NCI-H510A treated with DMSO at 0.1 percent for 48 hours (cell line): ENCODE measurements around the gene HNRNPA2B1.
"Not testable (repeated sequence)": the region's sequence is repeated elsewhere in the genome, so short reads cannot be mapped to it uniquely, and the experiment has no call there.

Experiments
- DNase-seq: peaks from one replicate; lab custom pipeline; 2025; lab: John Stamatoyannopoulos, UW

Gene HNRNPA2B1

GRCh38 chr7:26185131-26185843, 15.3 kb downstream of the HNRNPA2B1 start:
- no peak for DNase-seq

GRCh38 chr7:26184281-26185101, 16.1 kb downstream of the HNRNPA2B1 start:
- not testable (repeated sequence) for DNase-seq

- DNase-seq: no peak
Observed at GRCh38 chr7:26183545-26184280, 16.8 kb downstream of the HNRNPA2B1 start.

GRCh38 chr7:26182706-26183105, 17.8 kb downstream of the HNRNPA2B1 start:
- DNase-seq: no peak

GRCh38 chr7:26182283-26182682, 18.3 kb downstream of the HNRNPA2B1 start:
- DNase-seq: no peak

GRCh38 chr7:26181474-26182227, 18.9 kb downstream of the HNRNPA2B1 start:
- DNase-seq: no peak

GRCh38 chr7:26180792-26181198, 19.8 kb downstream of the HNRNPA2B1 start:
- no peak for DNase-seq

GRCh38 chr7:26179826-26180497, 20.6 kb downstream of the HNRNPA2B1 start:
- DNase-seq: no peak

GRCh38 chr7:26179422-26179821, 21.1 kb downstream of the HNRNPA2B1 start:
- no peak for DNase-seq

GRCh38 chr7:26178272-26178960, 22.1 kb downstream of the HNRNPA2B1 start:
- no peak for DNase-seq

- not testable (repeated sequence) for DNase-seq
Observed at GRCh38 chr7:26177269-26177668, 23.3 kb downstream of the HNRNPA2B1 start.

- not testable (repeated sequence) for DNase-seq
Observed at GRCh38 chr7:26176696-26177095, 23.9 kb downstream of the HNRNPA2B1 start.

- DNase-seq: not testable (repeated sequence)
Observed at GRCh38 chr7:26175903-26176302, 24.6 kb downstream of the HNRNPA2B1 start.

GRCh38 chr7:26172048-26172447, 28.5 kb downstream of the HNRNPA2B1 start:
- DNase-seq: no peak

- DNase-seq: no peak
Observed at GRCh38 chr7:26171601-26172000, 28.9 kb downstream of the HNRNPA2B1 start.

- DNase-seq: no peak
Observed at GRCh38 chr7:26170663-26171062, 29.9 kb downstream of the HNRNPA2B1 start.

GRCh38 chr7:26169271-26169670, 31.3 kb downstream of the HNRNPA2B1 start:
- DNase-seq: no peak

- DNase-seq: no peak
Observed at GRCh38 chr7:26168458-26169023, 32.0 kb downstream of the HNRNPA2B1 start.

- no peak for DNase-seq
Observed at GRCh38 chr7:26167303-26167934, 33.1 kb downstream of the HNRNPA2B1 start.
